DND-41 (cell line): Measurements from ENCODE around the gene REG3A.

Source experiments
- ATAC-seq: fragments of 200-7000 bp; cut with Tn5 transposase; 3 replicates; pipeline ENCODE4 v1.9.1; 2021; ENCODE audit warnings: low read depth; ENCODE audit not compliant: insufficient read depth
- DNase-seq: peaks from one replicate; pipeline ENCODE4 v3.0.0-alpha.2; 2020
- H2AFZ ChIP-seq: 2 replicates; pipeline ENCODE4 v1.6.0; 2012; ENCODE audit warnings: low read depth, low read length
- H3K27ac ChIP-seq: 2 replicates; pipeline ENCODE4 v1.5.1; 2012; ENCODE audit warnings: low read length, inconsistent platforms
- H3K27me3 ChIP-seq: fragments of 200-600 bp; sonication (generic); 2 replicates; pipeline ENCODE4 v1.6.0; 2012; ENCODE audit warnings: low read length, mild to moderate bottlenecking, inconsistent platforms; ENCODE audit not compliant: insufficient read depth, poor library complexity
- H3K36me3 ChIP-seq: 2 replicates; pipeline ENCODE4 v1.5.1; 2012; ENCODE audit warnings: low read length, inconsistent platforms; ENCODE audit not compliant: insufficient read depth
- H3K4me1 ChIP-seq: 2 replicates; pipeline ENCODE4 v1.5.1; 2012; ENCODE audit warnings: mild to moderate bottlenecking, low read length; ENCODE audit not compliant: insufficient read depth
- H3K4me2 ChIP-seq: 2 replicates; pipeline ENCODE4 v1.6.0; 2012; ENCODE audit warnings: mild to moderate bottlenecking, moderate library complexity, low read length, inconsistent platforms; ENCODE audit not compliant: insufficient read depth
- H3K4me3 ChIP-seq, 2 experiments: fragments of 200-600 bp in 1 of 2; shearing (Covaris generic) in 1 of 2; 2 replicates each; pipeline ENCODE4 v1.5.1; 2012 to 2016; ENCODE audit warnings: inconsistent platforms in 2 of 2, low read length in 2 of 2, mild to moderate bottlenecking in 2 of 2, low read depth in 1 of 2, moderate library complexity in 1 of 2
- H3K79me2 ChIP-seq: 2 replicates; pipeline ENCODE4 v1.6.0; 2012; ENCODE audit warnings: low read length, inconsistent platforms; ENCODE audit not compliant: insufficient read depth
- H3K9ac ChIP-seq: 2 replicates; pipeline ENCODE4 v1.6.0; 2012; ENCODE audit warnings: low read depth, mild to moderate bottlenecking, inconsistent platforms, low read length, moderate library complexity
- H3K9me3 ChIP-seq: 2 replicates; pipeline ENCODE4 v1.5.1; 2012; ENCODE audit warnings: low read length, moderate library complexity, mild to moderate bottlenecking, inconsistent platforms; ENCODE audit not compliant: insufficient read depth, severe bottlenecking
- H4K20me1 ChIP-seq: 2 replicates; pipeline ENCODE4 v1.6.0; 2012; ENCODE audit warnings: low read length; ENCODE audit not compliant: insufficient read depth
- CTCF ChIP-seq: IDR thresholded peaks from 2 replicates; pipeline ENCODE4 v1.5.1; 2012; ENCODE audit warnings: borderline replicate concordance, low read length, moderate library complexity, mild to moderate bottlenecking; ENCODE audit not compliant: poor library complexity, severe bottlenecking; ENCODE audit errors: extremely low read depth
- EZH2 ChIP-seq: IDR thresholded peaks from 3 replicates; pipeline ENCODE4 v1.6.1; 2012; ENCODE audit warnings: borderline replicate concordance, low read depth, mild to moderate bottlenecking, moderate library complexity, low read length, inconsistent platforms; ENCODE audit not compliant: severe bottlenecking

REG3A gene

DNA sequence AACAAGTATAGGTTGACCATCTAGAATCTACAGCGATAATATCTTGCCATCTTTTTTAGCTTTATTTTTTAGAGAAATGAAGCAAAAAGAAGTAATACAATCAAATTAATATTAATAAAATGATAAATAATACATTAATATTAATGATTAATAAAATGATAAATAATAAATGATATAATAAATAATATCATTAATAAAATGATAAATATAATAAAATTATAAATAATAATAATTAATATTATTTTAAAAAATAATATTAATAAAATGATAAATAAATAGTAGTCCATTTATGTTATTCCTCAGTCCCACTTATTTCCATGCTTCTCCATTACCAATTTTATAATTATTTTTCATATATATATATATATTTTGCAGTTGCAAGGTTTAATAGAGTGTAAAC is 3.2 kb upstream of the REG3A start:
- H4K20me1 ChIP-seq = no peaks in the 10 kb centered on the region
- H3K36me3 ChIP-seq = no peaks in the 10 kb centered on the region
- no peaks in the 10 kb centered on the region for H3K4me1 ChIP-seq
- TF ChIP-seq CTCF (no peak), EZH2 (no peak)
- no peaks in the 10 kb centered on the region for H3K9me3 ChIP-seq
- no peaks in the 10 kb centered on the region for H3K79me2 ChIP-seq
- H3K4me3 ChIP-seq = no peak overlapping the region
- ATAC-seq (no peak), DNase-seq (no peak)
- no peak overlapping the region for H3K27ac ChIP-seq
- no peak overlapping the region for H2AFZ ChIP-seq
- no peaks in the 10 kb centered on the region for H3K27me3 ChIP-seq
- no peak overlapping the region for H3K4me2 ChIP-seq
- no peak overlapping the region for H3K9ac ChIP-seq

DNA sequence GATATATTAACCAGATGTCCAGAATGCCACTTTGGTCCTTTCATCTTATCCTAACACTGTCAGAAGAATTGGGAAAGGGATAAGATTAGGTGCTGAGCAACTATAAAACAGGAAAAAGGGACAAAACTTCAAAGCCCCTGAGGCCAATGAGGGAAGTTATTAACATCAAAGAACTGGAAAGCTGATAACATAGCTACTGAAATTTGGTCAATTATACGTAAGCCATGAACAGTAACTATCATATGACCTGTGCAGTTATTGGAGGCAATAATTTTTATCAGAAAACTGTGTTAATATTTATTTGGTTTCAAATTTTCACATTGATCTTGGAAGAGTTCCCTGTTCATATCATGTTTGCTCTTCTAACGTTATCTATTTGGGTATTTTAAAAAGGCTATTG is 2.6 kb upstream of the REG3A start:
- Histone ChIP-seq H3K9ac (no peak overlapping the region), H3K4me3 (no peak overlapping the region), H4K20me1 (no peaks in the 10 kb centered on the region), H3K27ac (no peak overlapping the region), H3K36me3 (no peaks in the 10 kb centered on the region), H2AFZ (no peak overlapping the region), H3K4me1 (no peaks in the 10 kb centered on the region), H3K79me2 (no peaks in the 10 kb centered on the region), H3K27me3 (no peaks in the 10 kb centered on the region), H3K4me2 (no peak overlapping the region), H3K9me3 (no peaks in the 10 kb centered on the region)
- no peak for DNase-seq
- ATAC-seq = no peak
- TF ChIP-seq EZH2 (no peak), CTCF (no peak)

DNA sequence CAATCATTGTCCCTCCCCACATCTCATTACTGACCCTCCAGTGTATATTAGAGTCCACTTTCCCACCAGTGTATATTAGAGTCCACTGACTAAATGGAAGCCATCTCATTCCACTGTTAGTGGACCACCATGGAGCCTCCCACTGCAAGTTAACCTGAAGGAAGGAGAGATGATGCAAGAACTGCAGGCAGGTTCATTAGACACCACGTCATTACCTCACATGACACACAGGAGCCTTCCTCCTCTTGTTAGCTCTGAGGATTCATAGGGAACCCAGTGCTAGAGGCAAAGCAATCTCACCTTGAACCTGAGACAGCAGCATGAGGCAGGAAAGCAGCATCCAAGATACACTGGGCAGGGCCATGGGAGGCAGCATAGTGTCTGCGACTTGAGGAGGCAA is 523 bp downstream of the REG3A start:
- Histone ChIP-seq H3K9ac (no peak overlapping the region), H3K4me1 (no peaks in the 10 kb centered on the region), H3K4me3 (no peak overlapping the region), H3K27me3 (no peaks in the 10 kb centered on the region), H2AFZ (no peak overlapping the region), H3K36me3 (no peaks in the 10 kb centered on the region), H4K20me1 (no peaks in the 10 kb centered on the region), H3K9me3 (no peaks in the 10 kb centered on the region), H3K4me2 (no peak overlapping the region), H3K79me2 (no peaks in the 10 kb centered on the region), H3K27ac (no peak overlapping the region)
- TF ChIP-seq CTCF (no peak), EZH2 (no peak)
- DNase-seq (no peak), ATAC-seq (no peak)
